ENCODE data around the gene SLC3A2.
A peak's percentile ranks its signal among the peaks of the same experiment; 100 is the strongest.
"Not testable (repeated sequence)": the region's sequence is repeated elsewhere in the genome, so short reads cannot be mapped to it uniquely, and the experiment has no call there.

SLC3A2 gene

GRCh38 chr11:62853279-62853965, 27.3 kb upstream of the SLC3A2 start:
- DNase-seq = peak; percentile 43

GRCh38 chr11:62854013-62854824, 26.5 kb upstream of the SLC3A2 start:
- DNase-seq = no peak

- DNase-seq = peak; percentile 46
These were observed 25.7 kb upstream of the SLC3A2 start for GRCh38 chr11:62854825-62855570.

GRCh38 chr11:62855571-62856332, 24.9 kb upstream of the SLC3A2 start:
- peak; percentile 99 for DNase-seq

- no peak for DNase-seq
These were observed 24.3 kb upstream of the SLC3A2 start for GRCh38 chr11:62856333-62856895.

GRCh38 chr11:62857541-62857982, 23.1 kb upstream of the SLC3A2 start:
- peak; percentile 23 for DNase-seq

- no peak for DNase-seq
These were observed 22.5 kb upstream of the SLC3A2 start for GRCh38 chr11:62858201-62858600.

GRCh38 chr11:62859281-62859703, 21.4 kb upstream of the SLC3A2 start:
- not testable (repeated sequence) for DNase-seq

GRCh38 chr11:62860835-62861563, 19.7 kb upstream of the SLC3A2 start:
- no peak for DNase-seq

GRCh38 chr11:62861564-62862192, 19.0 kb upstream of the SLC3A2 start:
- DNase-seq = not testable (repeated sequence)

GRCh38 chr11:62863687-62864335, 16.9 kb upstream of the SLC3A2 start:
- no peak for DNase-seq

- no peak for DNase-seq
These were observed 15.1 kb upstream of the SLC3A2 start for GRCh38 chr11:62865635-62866034.

GRCh38 chr11:62874851-62875250, 5.8 kb upstream of the SLC3A2 start:
- no peak for DNase-seq

GRCh38 chr11:62875698-62876478, 4.8 kb upstream of the SLC3A2 start:
- DNase-seq = no peak

- DNase-seq = no peak
These were observed 4.0 kb upstream of the SLC3A2 start for GRCh38 chr11:62876712-62877111.

- DNase-seq = no peak
These were observed 1.3 kb upstream of the SLC3A2 start for GRCh38 chr11:62879235-62879978.

GRCh38 chr11:62880231-62880802, 379 bp upstream of the SLC3A2 start:
- DNase-seq = no peak
